ENCODE results near the gene PPP1R16B. TPM values are rescaled to one million over a fixed set of nuclear protein-coding genes. Genes with fewer than 3 reads are reported as not detected.
"Not testable (repeated sequence)": the region's sequence is repeated elsewhere in the genome, so short reads cannot be mapped to it uniquely, and the experiment has no call there.

Gene PPP1R16B
- total and polyA plus RNA-seq, 9 donors = 0.92 to 56.4 (median 2.9) TPM

DNA sequence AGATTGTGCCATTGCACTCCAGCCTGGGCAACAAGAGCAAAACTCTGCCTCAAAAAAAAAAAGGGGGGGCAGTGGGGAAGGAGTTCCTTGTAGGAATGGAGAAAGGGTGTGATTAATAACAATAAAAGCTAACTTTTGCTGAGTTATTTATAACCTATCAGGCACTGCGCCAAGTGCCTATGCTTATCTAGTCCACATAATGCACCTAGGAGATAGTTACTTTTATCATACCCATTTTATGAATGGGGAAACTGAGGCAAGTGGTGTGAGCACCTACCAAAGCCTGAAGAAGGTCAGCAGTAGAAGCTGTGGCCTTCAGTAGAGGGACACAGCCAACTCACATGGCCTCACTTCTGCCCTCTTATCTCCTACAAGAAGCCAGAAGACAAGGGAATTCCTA is 13.6 kb upstream of the PPP1R16B start:
- no peak for DNase-seq
- WGBS, 3 donors = 86 to 90% (median 87%) methylated on average over 1 of the region's 1 CpG
- H3K36me3 ChIP-seq = no peaks in the 10 kb centered on the region
- intact Hi-C loops (cut with DNase I) = no loop called here
- H3K4me3 ChIP-seq = no peak overlapping the region
- H3K27me3 ChIP-seq = no peaks in the 10 kb centered on the region
- TF ChIP-seq EP300 (IDR thresholded peaks at IDR 0.05) (no peak), POLR2A (IDR thresholded peaks at IDR 0.05) (no peak)
- TF ChIP-seq, protein P1, sequence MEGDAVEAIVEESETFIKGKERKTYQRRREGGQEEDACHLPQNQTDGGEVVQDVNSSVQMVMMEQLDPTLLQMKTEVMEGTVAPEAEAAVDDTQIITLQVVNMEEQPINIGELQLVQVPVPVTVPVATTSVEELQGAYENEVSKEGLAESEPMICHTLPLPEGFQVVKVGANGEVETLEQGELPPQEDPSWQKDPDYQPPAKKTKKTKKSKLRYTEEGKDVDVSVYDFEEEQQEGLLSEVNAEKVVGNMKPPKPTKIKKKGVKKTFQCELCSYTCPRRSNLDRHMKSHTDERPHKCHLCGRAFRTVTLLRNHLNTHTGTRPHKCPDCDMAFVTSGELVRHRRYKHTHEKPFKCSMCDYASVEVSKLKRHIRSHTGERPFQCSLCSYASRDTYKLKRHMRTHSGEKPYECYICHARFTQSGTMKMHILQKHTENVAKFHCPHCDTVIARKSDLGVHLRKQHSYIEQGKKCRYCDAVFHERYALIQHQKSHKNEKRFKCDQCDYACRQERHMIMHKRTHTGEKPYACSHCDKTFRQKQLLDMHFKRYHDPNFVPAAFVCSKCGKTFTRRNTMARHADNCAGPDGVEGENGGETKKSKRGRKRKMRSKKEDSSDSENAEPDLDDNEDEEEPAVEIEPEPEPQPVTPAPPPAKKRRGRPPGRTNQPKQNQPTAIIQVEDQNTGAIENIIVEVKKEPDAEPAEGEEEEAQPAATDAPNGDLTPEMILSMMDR (IDR thresholded peaks at IDR 0.05) = no peak
- no peaks in the 10 kb centered on the region for H3K4me1 ChIP-seq (ENCODE audit: insufficient read depth)
- no peaks in the 10 kb centered on the region for H3K9me3 ChIP-seq
- H3K27ac ChIP-seq = no peak overlapping the region

DNA sequence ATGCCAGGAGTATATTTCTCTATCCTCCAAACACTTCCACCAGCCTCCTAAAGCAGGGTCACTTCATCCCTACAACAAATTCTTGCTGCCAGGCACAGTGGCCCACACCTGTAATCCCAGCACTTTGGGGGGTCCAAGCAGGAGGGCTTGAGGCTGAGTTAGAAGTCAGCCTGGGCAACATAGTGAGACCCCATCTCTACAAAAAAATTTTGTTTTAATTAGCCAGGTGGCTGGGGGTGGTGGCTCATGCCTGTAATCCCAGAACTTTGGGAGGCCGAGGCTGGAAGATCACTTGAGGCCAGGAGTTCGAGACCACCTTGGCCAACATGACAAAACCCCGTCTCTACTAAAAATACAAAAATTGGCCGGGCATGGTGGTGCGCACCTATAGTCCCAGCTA is 11.4 kb upstream of the PPP1R16B start:
- H3K4me1 ChIP-seq (ENCODE audit: insufficient read depth); H3K9me3 ChIP-seq; H3K27me3 ChIP-seq; H3K36me3 ChIP-seq; H3K4me3 ChIP-seq; intact Hi-C loops (cut with DNase I); H3K27ac ChIP-seq; DNase-seq: not testable (repeated sequence)
- WGBS, 3 donors = 93 to 99% (median 95%) methylated on average over 5 of the region's 5 CpGs

DNA sequence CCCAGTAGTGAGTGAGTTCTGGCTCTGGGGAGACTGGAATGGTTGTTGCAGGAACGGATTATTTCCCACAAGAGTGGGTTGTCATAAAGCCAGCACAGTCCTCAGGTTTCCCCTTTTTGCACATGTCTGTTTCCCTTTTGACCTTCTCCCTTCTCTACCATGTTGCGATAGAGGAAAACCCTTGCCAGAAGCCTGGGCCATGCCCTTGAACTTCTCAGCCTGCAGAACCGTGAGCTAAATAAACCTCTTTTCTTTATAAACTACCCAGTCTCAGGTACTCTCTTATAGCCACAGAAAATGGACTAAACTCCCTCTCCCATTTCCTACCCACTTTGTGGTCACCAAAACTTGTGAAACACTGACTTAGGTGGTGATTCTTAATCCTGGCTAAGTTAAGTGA is 7.2 kb upstream of the PPP1R16B start:
- H3K9me3 ChIP-seq = no peaks in the 10 kb centered on the region
- no peak overlapping the region for H3K4me3 ChIP-seq
- no peak for DNase-seq
- no peaks in the 10 kb centered on the region for H3K4me1 ChIP-seq (ENCODE audit: insufficient read depth)
- 52 to 62% (median 53%) methylated on average over 3 of the region's 3 CpGs for WGBS, 3 donors
- intact Hi-C loops (cut with DNase I) = no loop called here
- H3K27me3 ChIP-seq = no peaks in the 10 kb centered on the region
- TF ChIP-seq EP300 (IDR thresholded peaks at IDR 0.05) (no peak), POLR2A (IDR thresholded peaks at IDR 0.05) (no peak)
- TF ChIP-seq, protein P1 (IDR thresholded peaks at IDR 0.05) = no peak
- H3K27ac ChIP-seq = no peak overlapping the region
- H3K36me3 ChIP-seq = no peaks in the 10 kb centered on the region

DNA sequence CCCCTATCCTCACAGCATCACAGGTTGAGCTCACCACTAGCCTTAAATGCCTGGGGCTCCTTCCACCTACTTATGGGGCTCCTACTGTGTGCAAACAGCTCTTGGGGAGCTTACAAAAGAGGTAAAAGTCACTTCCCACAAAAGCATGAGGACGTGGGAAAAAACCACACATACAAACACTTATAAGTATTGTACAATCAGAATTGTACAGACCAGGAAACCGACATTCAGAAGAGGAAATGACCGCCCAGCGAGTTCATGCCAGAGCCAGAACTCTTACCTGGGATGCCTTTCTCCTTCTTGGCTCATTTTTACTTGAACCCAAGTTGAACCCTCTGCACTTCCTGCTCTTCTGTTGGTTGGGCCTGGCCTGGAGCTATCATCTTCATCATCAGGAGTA is 6.3 kb upstream of the PPP1R16B start:
- no peaks in the 10 kb centered on the region for H3K4me1 ChIP-seq (ENCODE audit: insufficient read depth)
- no peaks in the 10 kb centered on the region for H3K9me3 ChIP-seq
- 75 to 86% (median 79%) methylated on average over 4 of the region's 4 CpGs for WGBS, 3 donors
- DNase-seq = no peak
- no peak overlapping the region for H3K4me3 ChIP-seq
- H3K36me3 ChIP-seq = no peaks in the 10 kb centered on the region
- no peaks in the 10 kb centered on the region for H3K27me3 ChIP-seq
- intact Hi-C loops (cut with DNase I) = no loop called here
- TF ChIP-seq, protein P1 (IDR thresholded peaks at IDR 0.05) = no peak
- no peak for TF ChIP-seq EP300 (IDR thresholded peaks at IDR 0.05)
- TF ChIP-seq POLR2A (IDR thresholded peaks at IDR 0.05) = no peak
- H3K27ac ChIP-seq = no peak overlapping the region

DNA sequence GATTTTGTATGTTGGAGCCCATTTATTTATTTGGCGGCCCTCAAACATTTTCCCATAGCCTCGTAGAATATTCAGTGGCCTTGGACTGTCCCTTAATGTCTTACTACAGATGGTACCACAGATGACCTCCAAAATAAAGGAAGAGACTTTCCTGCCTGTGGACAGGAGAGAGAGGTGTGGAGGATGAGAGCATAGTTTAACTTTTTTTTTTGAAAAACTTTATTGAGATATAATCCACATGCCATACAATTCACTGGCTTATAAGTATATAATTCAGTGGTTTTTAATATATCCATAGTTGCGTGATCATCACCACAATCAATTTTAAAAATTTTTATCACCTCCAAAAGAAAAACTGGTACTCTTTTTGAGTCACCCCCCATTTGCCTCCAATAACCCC is 4.6 kb upstream of the PPP1R16B start:
- Histone ChIP-seq H3K27ac (no peak overlapping the region), H3K4me3 (no peak overlapping the region), H3K9me3 (no peaks in the 10 kb centered on the region), H3K4me1 (ENCODE audit: insufficient read depth) (peaks cover 2% of the 10 kb centered on the region), H3K27me3 (no peaks in the 10 kb centered on the region), H3K36me3 (no peaks in the 10 kb centered on the region)
- no peak for TF ChIP-seq EP300 (IDR thresholded peaks at IDR 0.05)
- TF ChIP-seq POLR2A (IDR thresholded peaks at IDR 0.05) = no peak
- TF ChIP-seq, protein P1 (IDR thresholded peaks at IDR 0.05) = no peak
- WGBS, 3 donors = 78 to 85% (median 81%) methylated on average over 3 of the region's 3 CpGs
- intact Hi-C loops (cut with DNase I) = no loop called here
- no peak for DNase-seq

All from ovary (tissue), 9 donors.